ENCODE results near the gene MMP25. TPM values are rescaled to one million over a fixed set of nuclear protein-coding genes. Genes with fewer than 3 reads are reported as not detected.

MMP25 gene
- total and polyA plus RNA-seq, 9 of the 15 experiments (the other 6 are each of a cell fraction or from before 2014, with no cell fraction given): 0.03 to 0.04 TPM; not detected in 7

GRCh38 chr16:3004319-3004718 is 42.0 kb upstream of the MMP25 start (continued):
- TF ChIP-seq FOXP4 (CRISPR knock-in tag; IDR thresholded peaks at IDR 0.05; ENCODE audit: borderline replicate concordance) (no peak), KDM4B (IDR thresholded peaks at IDR 0.05; ENCODE audit: borderline replicate concordance in 2 of 2, low read depth in 1 of 2) (no peak), JUN (IDR thresholded peaks at IDR 0.05; ENCODE audit: borderline replicate concordance, low read depth, low read length) (no peak), JUN (CRISPR knock-in tag; IDR thresholded peaks at IDR 0.05; ENCODE audit: borderline replicate concordance) (no peak), CSDE1 (IDR thresholded peaks at IDR 0.05) (no peak), FOSL1 (tag; conservative IDR thresholded peaks at IDR 0.05) (0 out of 2 replicates have a peak, but pooled peaks have one; percentile 35), ZNF707 (CRISPR knock-in tag; conservative IDR thresholded peaks at IDR 0.05) (no peak), ZNF76 (CRISPR knock-in tag; IDR thresholded peaks at IDR 0.05; ENCODE audit: borderline replicate concordance) (no peak), YBX1 (IDR thresholded peaks at IDR 0.05) (no peak), EP400 (IDR thresholded peaks at IDR 0.05) (no peak), NR2F6 (CRISPR knock-in tag; IDR thresholded peaks at IDR 0.05) (no peak), SRSF7 (optimal IDR thresholded peaks at IDR 0.05; ENCODE audit: low read depth, low read length) (no peak), ZNF41 (CRISPR knock-in tag; conservative IDR thresholded peaks at IDR 0.05) (no peak), NFXL1 (CRISPR knock-in tag; IDR thresholded peaks at IDR 0.05) (no peak), IRF1 (CRISPR knock-in tag; IDR thresholded peaks at IDR 0.05; ENCODE audit: borderline replicate concordance) (no peak), ZNF384 (IDR thresholded peaks at IDR 0.05; ENCODE audit: low read depth, low read length) (no peak), NFYB (IDR thresholded peaks at IDR 0.05; ENCODE audit: extremely low read depth, insufficient read length) (no peak), GATAD2B (IDR thresholded peaks at IDR 0.05; ENCODE audit: borderline replicate concordance) (peak; percentile 35; the same call in 1 of the 2 replicates), POLR2A (conservative IDR thresholded peaks at IDR 0.05) (no peak)

All from K562 (cell line).